WTC11 (cell line): ENCODE data around the gene SMR3B. TPM values are rescaled to one million over a fixed set of nuclear protein-coding genes. Genes with fewer than 3 reads are reported as not detected.

Source experiments
- ATAC-seq: fragments of 200-7000 bp; cut with Tn5 transposase; 2 replicates; pipeline ENCODE4 v1.10.0; 2021; ENCODE audit warnings: mild to moderate bottlenecking, moderate library complexity
- CTCF ChIA-PET: fragments of 300-600 bp; sonication (Branson Sonifier 250); formaldehyde crosslinking; loops from one replicate; lab custom pipeline; 2021; ENCODE audit warnings: antibody characterized with exemption; lab: Charles Lee
- POLR2A ChIA-PET: fragments of 350-600 bp; sonication (Branson Sonifier 250); formaldehyde crosslinking; loops from one replicate; lab custom pipeline; 2021; ENCODE audit warnings: antibody characterized with exemption; lab: Charles Lee
- DNase-seq: peaks from one replicate; pipeline ENCODE4 v3.0.0; 2021; ENCODE audit warnings: low spot score
- H3K27ac Mint-ChIP-seq: 2 replicates; pipeline ENCODE4 v1.8.0; 2021; ENCODE audit warnings: mixed read lengths
- H3K27me3 Mint-ChIP-seq: 2 replicates; pipeline ENCODE4 v1.8.0; 2021; ENCODE audit warnings: low read depth, mild to moderate bottlenecking, moderate library complexity, mixed read lengths
- H3K36me3 Mint-ChIP-seq: 2 replicates; pipeline ENCODE4 v1.8.0; 2021; ENCODE audit warnings: mixed read lengths
- H3K4me1 Mint-ChIP-seq: 2 replicates; pipeline ENCODE4 v1.8.0; 2022; ENCODE audit warnings: mixed read lengths
- H3K4me3 Mint-ChIP-seq: 2 replicates; pipeline ENCODE4 v1.8.0; 2021; ENCODE audit warnings: mild to moderate bottlenecking, moderate library complexity, mixed read lengths
- H3K9me3 Mint-ChIP-seq: 2 replicates; pipeline ENCODE4 v1.8.0; 2021; ENCODE audit warnings: mixed read lengths
- ATF2 ChIP-seq: sonication (generic); formaldehyde crosslinking; IDR thresholded peaks from 2 replicates; pipeline ENCODE4 v1.8.1; 2022; ENCODE audit warnings: low read depth, missing genetic modification reagents, borderline replicate concordance
- FOXP1 ChIP-seq: sonication (generic); formaldehyde crosslinking; IDR thresholded peaks from 2 replicates; pipeline ENCODE4 v1.8.0; 2022; ENCODE audit warnings: missing genetic modification reagents, mild to moderate bottlenecking, moderate library complexity, borderline replicate concordance
- JAZF1 ChIP-seq: fragments of 250-450 bp; sonication (Bioruptor Pico); IDR thresholded peaks from 2 replicates; pipeline ENCODE4 v1.9.0; 2021; ENCODE audit warnings: moderate library complexity, mild to moderate bottlenecking, inconsistent platforms
- NFE2L1 ChIP-seq: sonication (generic); formaldehyde crosslinking; IDR thresholded peaks from 2 replicates; pipeline ENCODE4 v1.8.1; 2023; ENCODE audit warnings: missing genetic modification reagents
- NR1H2 ChIP-seq: sonication (generic); formaldehyde crosslinking; IDR thresholded peaks from 2 replicates; pipeline ENCODE4 v1.9.0; 2021; ENCODE audit warnings: mild to moderate bottlenecking, moderate library complexity, missing genetic modification reagents
- NR3C1 ChIP-seq: sonication (generic); formaldehyde crosslinking; conservative IDR thresholded peaks from 2 replicates; pipeline ENCODE4 v1.8.1; 2023; ENCODE audit warnings: low read depth, mild to moderate bottlenecking, missing genetic modification reagents
- SMAD3 ChIP-seq: sonication (generic); formaldehyde crosslinking; IDR thresholded peaks from 2 replicates; pipeline ENCODE4 v1.8.0; 2022; ENCODE audit warnings: missing genetic modification reagents, mild to moderate bottlenecking, borderline replicate concordance
- TEAD1 ChIP-seq: sonication (generic); formaldehyde crosslinking; IDR thresholded peaks from 2 replicates; pipeline ENCODE4 v1.8.0; 2022; ENCODE audit warnings: mild to moderate bottlenecking, missing genetic modification reagents
- ZMAT4 ChIP-seq: fragments of 250-450 bp; sonication (Bioruptor Pico); IDR thresholded peaks from 2 replicates; pipeline ENCODE4 v1.9.0; 2021; ENCODE audit warnings: mild to moderate bottlenecking
- ZNF138 ChIP-seq: sonication (generic); formaldehyde crosslinking; conservative IDR thresholded peaks from 2 replicates; pipeline ENCODE4 v1.8.1; 2022; ENCODE audit warnings: mild to moderate bottlenecking, moderate library complexity, missing genetic modification reagents
- ZNF232 ChIP-seq: sonication (generic); formaldehyde crosslinking; IDR thresholded peaks from 2 replicates; pipeline ENCODE4 v1.8.0; 2022; ENCODE audit warnings: mild to moderate bottlenecking, missing genetic modification reagents
- total RNA-seq: library from RNA; stranded (reverse); gene quantifications from 3 replicates; pipeline ENCODE4 v1.2.3, GENCODE V29; 2021
- TF ChIP-seq, protein P1 (sequence below): fragments of 250-450 bp; sonication (Bioruptor Pico); conservative IDR thresholded peaks from 2 replicates; pipeline ENCODE4 v1.9.0; 2021; ENCODE audit warnings: mild to moderate bottlenecking
- TF ChIP-seq, protein P2 (sequence below): sonication (generic); formaldehyde crosslinking; conservative IDR thresholded peaks from 2 replicates; pipeline ENCODE4 v1.8.1; 2022; ENCODE audit warnings: mild to moderate bottlenecking, missing genetic modification reagents
- TF ChIP-seq, protein P3 (sequence below): sonication (generic); formaldehyde crosslinking; IDR thresholded peaks from 2 replicates; pipeline ENCODE4 v1.8.1; 2022; ENCODE audit warnings: low read depth, mild to moderate bottlenecking, moderate library complexity, missing genetic modification reagents, borderline replicate concordance
- TF ChIP-seq, protein P4 (sequence below): fragments of 250-450 bp; sonication (Bioruptor Pico); IDR thresholded peaks from 2 replicates; pipeline ENCODE4 v1.9.0; 2021; ENCODE audit warnings: moderate library complexity, mild to moderate bottlenecking, inconsistent platforms, borderline replicate concordance
- TF ChIP-seq, protein P5 (sequence below): fragments of 250-450 bp; sonication (Bioruptor Pico); IDR thresholded peaks from 2 replicates; pipeline ENCODE4 v1.8.0; 2021; ENCODE audit warnings: mild to moderate bottlenecking

Gene SMR3B
- total RNA-seq, 1 experiment from 2014 or later = not detected

DNA sequence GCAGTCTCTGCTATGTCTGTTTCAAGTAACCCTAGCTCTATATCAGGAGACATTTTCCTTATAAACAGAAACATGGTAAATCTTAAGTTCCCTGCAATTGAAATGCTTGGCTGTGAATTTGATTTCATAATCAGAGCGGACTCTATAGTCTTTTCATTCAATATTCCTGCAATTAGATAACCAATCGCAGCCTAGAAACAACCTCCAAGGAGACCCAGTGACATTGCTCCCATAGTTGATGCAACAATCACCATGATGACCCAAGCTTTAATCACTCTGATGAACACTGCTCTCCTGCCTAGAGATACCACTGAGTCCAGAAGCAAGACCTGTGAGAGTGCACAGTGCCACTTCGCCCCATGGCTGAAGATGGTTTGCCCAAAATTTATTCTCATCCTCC, 48.2 kb upstream of the SMR3B start, which contains the start of gene CABS1:
Gene CABS1, plus strand, starts transcription at position 301 of the 400 bp plus-strand sequence. Its CDS starts 59 bp downstream, at position 360.
- Mint-ChIP-seq H3K27me3 (no peaks in the 10 kb centered on the region), H3K27ac (no peak within 1 kb of the TSS), H3K4me3 (no peak within 1 kb of the TSS)
- CTCF ChIA-PET = no interaction called here
- POLR2A ChIA-PET = no interaction called here
- TF ChIP-seq ZMAT4 (CRISPR knock-in tag) (no peak), JAZF1 (CRISPR knock-in tag) (no peak), NFE2L1 (CRISPR knock-in tag) (no peak), NR1H2 (CRISPR knock-in tag) (no peak), SMAD3 (CRISPR knock-in tag) (no peak), FOXP1 (CRISPR knock-in tag) (no peak), TEAD1 (CRISPR knock-in tag) (no peak), ATF2 (CRISPR knock-in tag) (no peak), ZNF232 (CRISPR knock-in tag) (no peak)
- TF ChIP-seq, protein P1, sequence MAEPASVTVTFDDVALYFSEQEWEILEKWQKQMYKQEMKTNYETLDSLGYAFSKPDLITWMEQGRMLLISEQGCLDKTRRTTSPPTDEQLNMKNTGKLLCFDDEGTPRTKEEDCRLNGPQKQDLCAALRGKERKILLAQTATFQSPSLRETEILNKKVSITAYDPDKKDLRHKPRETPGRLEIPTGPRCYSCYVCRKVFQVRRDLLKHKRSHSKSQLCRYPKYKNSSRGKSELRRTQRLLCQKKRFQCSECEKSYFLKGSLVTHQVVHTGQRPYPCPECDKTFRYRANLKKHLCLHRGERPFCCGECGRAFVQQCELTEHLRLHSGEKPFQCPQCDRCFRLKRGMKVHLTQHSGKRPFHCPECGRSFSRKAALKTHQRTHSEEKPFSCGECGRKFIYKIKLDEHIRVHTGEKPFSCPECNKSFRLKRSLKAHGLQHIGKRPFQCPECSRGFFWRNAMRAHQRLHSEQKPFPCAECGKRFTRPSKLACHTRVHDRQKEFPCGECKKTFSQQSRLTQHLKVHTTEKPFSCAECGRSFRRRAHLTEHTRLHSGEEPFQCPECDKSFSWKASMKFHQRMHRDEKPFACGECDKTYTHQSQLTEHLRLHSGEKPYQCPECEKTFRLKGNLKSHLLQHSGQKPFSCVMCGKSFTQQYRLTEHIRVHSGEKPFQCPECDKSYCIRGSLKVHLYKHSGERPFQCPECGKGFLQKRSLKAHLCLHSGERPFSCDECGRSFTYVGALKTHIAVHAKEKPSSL (CRISPR knock-in tag) = no peak
- TF ChIP-seq, protein P2, sequence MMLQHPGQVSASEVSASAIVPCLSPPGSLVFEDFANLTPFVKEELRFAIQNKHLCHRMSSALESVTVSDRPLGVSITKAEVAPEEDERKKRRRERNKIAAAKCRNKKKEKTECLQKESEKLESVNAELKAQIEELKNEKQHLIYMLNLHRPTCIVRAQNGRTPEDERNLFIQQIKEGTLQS (CRISPR knock-in tag) = no peak
- TF ChIP-seq, protein P3, sequence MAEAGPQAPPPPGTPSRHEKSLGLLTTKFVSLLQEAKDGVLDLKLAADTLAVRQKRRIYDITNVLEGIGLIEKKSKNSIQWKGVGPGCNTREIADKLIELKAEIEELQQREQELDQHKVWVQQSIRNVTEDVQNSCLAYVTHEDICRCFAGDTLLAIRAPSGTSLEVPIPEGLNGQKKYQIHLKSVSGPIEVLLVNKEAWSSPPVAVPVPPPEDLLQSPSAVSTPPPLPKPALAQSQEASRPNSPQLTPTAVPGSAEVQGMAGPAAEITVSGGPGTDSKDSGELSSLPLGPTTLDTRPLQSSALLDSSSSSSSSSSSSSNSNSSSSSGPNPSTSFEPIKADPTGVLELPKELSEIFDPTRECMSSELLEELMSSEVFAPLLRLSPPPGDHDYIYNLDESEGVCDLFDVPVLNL = no peak
- TF ChIP-seq, protein P4, sequence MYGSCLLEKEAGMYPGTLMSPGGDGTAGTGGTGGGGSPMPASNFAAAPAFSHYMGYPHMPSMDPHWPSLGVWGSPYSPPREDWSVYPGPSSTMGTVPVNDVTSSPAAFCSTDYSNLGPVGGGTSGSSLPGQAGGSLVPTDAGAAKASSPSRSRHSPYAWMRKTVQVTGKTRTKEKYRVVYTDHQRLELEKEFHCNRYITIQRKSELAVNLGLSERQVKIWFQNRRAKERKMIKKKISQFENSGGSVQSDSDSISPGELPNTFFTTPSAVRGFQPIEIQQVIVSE = no peak
- TF ChIP-seq, protein P5, sequence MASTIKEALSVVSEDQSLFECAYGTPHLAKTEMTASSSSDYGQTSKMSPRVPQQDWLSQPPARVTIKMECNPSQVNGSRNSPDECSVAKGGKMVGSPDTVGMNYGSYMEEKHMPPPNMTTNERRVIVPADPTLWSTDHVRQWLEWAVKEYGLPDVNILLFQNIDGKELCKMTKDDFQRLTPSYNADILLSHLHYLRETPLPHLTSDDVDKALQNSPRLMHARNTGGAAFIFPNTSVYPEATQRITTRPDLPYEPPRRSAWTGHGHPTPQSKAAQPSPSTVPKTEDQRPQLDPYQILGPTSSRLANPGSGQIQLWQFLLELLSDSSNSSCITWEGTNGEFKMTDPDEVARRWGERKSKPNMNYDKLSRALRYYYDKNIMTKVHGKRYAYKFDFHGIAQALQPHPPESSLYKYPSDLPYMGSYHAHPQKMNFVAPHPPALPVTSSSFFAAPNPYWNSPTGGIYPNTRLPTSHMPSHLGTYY (CRISPR knock-in tag) = no peak
- TF ChIP-seq, all 79 proteins: peak for 0
- no peaks in the 10 kb centered on the region for H3K36me3 Mint-ChIP-seq
- DNase-seq = no peak
- no peak for ATAC-seq
- H3K4me1 Mint-ChIP-seq = no peaks in the 10 kb centered on the region
- no peaks in the 10 kb centered on the region for H3K9me3 Mint-ChIP-seq

GRCh38 chr4:70336043-70336442, 46.9 kb upstream of the SMR3B start:
- no peak overlapping the region for H3K4me3 Mint-ChIP-seq
- H3K4me1 Mint-ChIP-seq = no peaks in the 10 kb centered on the region
- no peak overlapping the region for H3K27ac Mint-ChIP-seq
- DNase-seq (no peak), ATAC-seq (no peak)
- no peaks in the 10 kb centered on the region for H3K27me3 Mint-ChIP-seq
- POLR2A ChIA-PET = no interaction called here
- H3K9me3 Mint-ChIP-seq = no peaks in the 10 kb centered on the region
- H3K36me3 Mint-ChIP-seq = no peaks in the 10 kb centered on the region
- TF ChIP-seq NR3C1 (CRISPR knock-in tag) (no peak), ZNF138 (CRISPR knock-in tag) (no peak)
- TF ChIP-seq, all 79 proteins: peak for 0
- CTCF ChIA-PET = no interaction called here
